ENCODE measurements around the gene SPINK9.

DNA sequence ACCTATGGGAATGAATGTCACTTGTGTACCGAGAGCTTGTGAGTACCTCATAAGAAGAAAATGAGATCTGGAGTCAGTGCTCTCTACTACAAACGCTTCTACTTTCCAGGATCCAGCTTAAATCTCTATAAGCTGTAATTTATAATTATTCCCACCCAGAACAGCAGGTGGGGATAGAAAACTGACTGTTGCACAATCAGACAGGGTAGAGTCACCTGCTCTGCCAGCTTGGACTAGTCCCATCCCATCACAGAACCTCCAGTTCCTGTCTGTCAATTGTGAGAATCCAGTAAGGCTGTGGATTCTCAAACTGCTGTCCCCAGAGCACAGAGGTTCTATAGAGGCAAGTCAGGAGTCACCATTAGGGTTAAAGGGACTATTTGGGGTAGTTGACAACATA is 21.2 kb upstream of the SPINK9 start:
- TF ChIP-seq, protein P1, sequence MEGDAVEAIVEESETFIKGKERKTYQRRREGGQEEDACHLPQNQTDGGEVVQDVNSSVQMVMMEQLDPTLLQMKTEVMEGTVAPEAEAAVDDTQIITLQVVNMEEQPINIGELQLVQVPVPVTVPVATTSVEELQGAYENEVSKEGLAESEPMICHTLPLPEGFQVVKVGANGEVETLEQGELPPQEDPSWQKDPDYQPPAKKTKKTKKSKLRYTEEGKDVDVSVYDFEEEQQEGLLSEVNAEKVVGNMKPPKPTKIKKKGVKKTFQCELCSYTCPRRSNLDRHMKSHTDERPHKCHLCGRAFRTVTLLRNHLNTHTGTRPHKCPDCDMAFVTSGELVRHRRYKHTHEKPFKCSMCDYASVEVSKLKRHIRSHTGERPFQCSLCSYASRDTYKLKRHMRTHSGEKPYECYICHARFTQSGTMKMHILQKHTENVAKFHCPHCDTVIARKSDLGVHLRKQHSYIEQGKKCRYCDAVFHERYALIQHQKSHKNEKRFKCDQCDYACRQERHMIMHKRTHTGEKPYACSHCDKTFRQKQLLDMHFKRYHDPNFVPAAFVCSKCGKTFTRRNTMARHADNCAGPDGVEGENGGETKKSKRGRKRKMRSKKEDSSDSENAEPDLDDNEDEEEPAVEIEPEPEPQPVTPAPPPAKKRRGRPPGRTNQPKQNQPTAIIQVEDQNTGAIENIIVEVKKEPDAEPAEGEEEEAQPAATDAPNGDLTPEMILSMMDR (IDR thresholded peaks at IDR 0.05) = peak in 2 of 6 experiments; percentile 5 to 9
- no peak for TF ChIP-seq POLR2A (IDR thresholded peaks at IDR 0.05)
